ENCODE measurements around the gene CFAP97D2.

- TF ChIP-seq CTCF (IDR thresholded peaks at IDR 0.05): no peak
- no peak for TF ChIP-seq RXRA (IDR thresholded peaks at IDR 0.05; ENCODE audit: borderline replicate concordance, low read depth)
- TF ChIP-seq MXI1 (IDR thresholded peaks at IDR 0.05; ENCODE audit: low read depth, low read length): no peak
- TF ChIP-seq EZH2phosphoT487 (IDR thresholded peaks at IDR 0.05; ENCODE audit: borderline replicate concordance, low read depth): no peak
- TF ChIP-seq EP300 (IDR thresholded peaks at IDR 0.05; ENCODE audit: borderline replicate concordance in 1 of 2, low read depth in 1 of 2, low read length in 1 of 2): no peak
These were observed at the start of gene CFAP97D2 for GRCh38 chr13:114179087-114179658.
